Measurements from ENCODE around the gene JARID2. TPM values are rescaled to one million over a fixed set of nuclear protein-coding genes. Genes with fewer than 3 reads are reported as not detected.

The JARID2 gene
- total and polyA plus RNA-seq, 2 of the 4 experiments (the other 2 are of a cell fraction) = 9.6 to 12.9 TPM

DNA sequence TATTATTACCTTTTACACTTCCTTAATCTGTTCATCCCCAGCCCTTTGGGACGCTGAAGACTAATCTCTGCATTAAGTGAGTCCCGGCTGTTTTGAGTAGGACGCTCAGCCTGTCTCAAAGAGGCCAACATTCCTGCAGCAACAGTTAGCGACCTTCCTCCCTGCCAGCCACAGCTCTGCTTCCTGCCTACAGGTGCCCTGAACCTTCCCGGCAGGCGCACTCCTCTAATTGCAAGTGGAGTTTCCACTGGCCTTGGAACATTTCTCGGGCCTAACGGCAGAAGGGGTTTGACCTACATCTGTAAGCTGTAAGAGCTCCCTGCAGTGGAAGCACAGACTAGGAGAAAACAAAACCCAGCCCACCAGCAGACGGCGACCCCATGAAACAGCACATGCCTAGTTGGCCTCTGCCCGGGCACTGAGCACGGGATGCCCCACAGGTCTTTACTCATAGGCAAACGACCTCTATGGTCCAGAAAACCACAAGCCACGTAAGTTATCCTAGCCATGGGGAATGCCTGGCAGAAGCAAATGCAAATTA lies 279.1 kb downstream of the JARID2 start:
- Histone ChIP-seq H3K4me2 (ENCODE audit: low read depth, low read length) (no peak overlapping the region), H2BK20ac (ENCODE audit: low read depth, low read length) (no peak overlapping the region), H3K4me1 (ENCODE audit: control insufficient read depth, insufficient read depth, low read length) (no peaks in the 10 kb centered on the region), H4K8ac (ENCODE audit: low read depth in 2 of 2, low read length in 2 of 2) (no peak overlapping the region), H2AK9ac (replicated peaks; ENCODE audit: low read depth, low read length, poor library complexity) (no peak overlapping the region), H2BK5ac (ENCODE audit: low read depth, low read length, poor library complexity, severe bottlenecking) (no peak overlapping the region), H3K27me3 (ENCODE audit: control insufficient read depth, insufficient read depth, low read length) (no peaks in the 10 kb centered on the region), H3K56ac (ENCODE audit: extremely low read depth, insufficient read depth, low read length) (no peak overlapping the region), H3K9ac (ENCODE audit: low read depth, low read length) (no peak overlapping the region), H4K91ac (ENCODE audit: insufficient read depth, low read depth, low read length) (no peak overlapping the region), H3K9me3 (ENCODE audit: control insufficient read depth, insufficient read depth, low read length) (no peaks in the 10 kb centered on the region), H2AK5ac (ENCODE audit: low read depth, low read length) (no peak overlapping the region), H3K4me3 (ENCODE audit: insufficient read depth, low read depth, low read length) (no peak overlapping the region), H2BK120ac (ENCODE audit: low read depth, low read length) (no peak overlapping the region), H4K5ac (ENCODE audit: low read depth, low read length) (no peak overlapping the region), H3K18ac (ENCODE audit: low read depth, low read length) (no peak overlapping the region), H3K23ac (ENCODE audit: low read depth, low read length) (no peak overlapping the region), H3K4ac (ENCODE audit: low read depth, low read length) (no peak overlapping the region), H3K27ac (ENCODE audit: insufficient read depth, low read length) (no peak overlapping the region), H2BK15ac (ENCODE audit: low read depth, low read length) (no peak overlapping the region), H3K79me1 (ENCODE audit: low read depth in 1 of 2, low read length in 2 of 2) (peaks cover 0 to 3% of the 10 kb centered on the region in 2 experiments; a peak in 1 of 4 replicates), H3K14ac (replicated peaks; ENCODE audit: low read depth, low read length) (no peak overlapping the region), H3K9me1 (ENCODE audit: insufficient read depth, low read length) (no peaks in the 10 kb centered on the region), H2AFZ (replicated peaks; ENCODE audit: low read length, poor library complexity) (no peak overlapping the region), H4K20me1 (ENCODE audit: insufficient read depth, low read length) (0 out of 2 replicates have a peak, but pooled peaks cover 3% of the 10 kb centered on the region), H3K36me3 (ENCODE audit: control insufficient read depth, insufficient read depth, low read length) (peaks cover 35% of the 10 kb centered on the region)
- in situ Hi-C loops (cut with MboI; ENCODE audit: low sequenced_read_pairs) (no loop called here), dilution Hi-C loops (cut with HindIII; ENCODE audit: low sequenced_read_pairs, unreplicated experiment) (no loop called here), intact Hi-C loops (cut with micrococcal nuclease) (no loop called here)
- CTCF ChIA-PET = no interaction called here
- no peak for ATAC-seq (ENCODE audit: low read depth)
- no TSS peak for BruUV-seq (replicated peaks)
- TF ChIP-seq, protein P1, sequence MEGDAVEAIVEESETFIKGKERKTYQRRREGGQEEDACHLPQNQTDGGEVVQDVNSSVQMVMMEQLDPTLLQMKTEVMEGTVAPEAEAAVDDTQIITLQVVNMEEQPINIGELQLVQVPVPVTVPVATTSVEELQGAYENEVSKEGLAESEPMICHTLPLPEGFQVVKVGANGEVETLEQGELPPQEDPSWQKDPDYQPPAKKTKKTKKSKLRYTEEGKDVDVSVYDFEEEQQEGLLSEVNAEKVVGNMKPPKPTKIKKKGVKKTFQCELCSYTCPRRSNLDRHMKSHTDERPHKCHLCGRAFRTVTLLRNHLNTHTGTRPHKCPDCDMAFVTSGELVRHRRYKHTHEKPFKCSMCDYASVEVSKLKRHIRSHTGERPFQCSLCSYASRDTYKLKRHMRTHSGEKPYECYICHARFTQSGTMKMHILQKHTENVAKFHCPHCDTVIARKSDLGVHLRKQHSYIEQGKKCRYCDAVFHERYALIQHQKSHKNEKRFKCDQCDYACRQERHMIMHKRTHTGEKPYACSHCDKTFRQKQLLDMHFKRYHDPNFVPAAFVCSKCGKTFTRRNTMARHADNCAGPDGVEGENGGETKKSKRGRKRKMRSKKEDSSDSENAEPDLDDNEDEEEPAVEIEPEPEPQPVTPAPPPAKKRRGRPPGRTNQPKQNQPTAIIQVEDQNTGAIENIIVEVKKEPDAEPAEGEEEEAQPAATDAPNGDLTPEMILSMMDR (conservative IDR thresholded peaks at IDR 0.05; ENCODE audit: low read depth, low read length) = no peak
- TF ChIP-seq MXI1 (IDR thresholded peaks at IDR 0.05; ENCODE audit: borderline replicate concordance, low read depth, low read length) (no peak), SMC3 (IDR thresholded peaks at IDR 0.05; ENCODE audit: low read depth, low read length) (no peak), RFX5 (IDR thresholded peaks at IDR 0.05; ENCODE audit: low read depth, low read length) (no peak)
- 97% methylated on average over 6 of the region's 14 CpGs; no CpG with 5 or more reads in 1 of the 2 experiments for WGBS, 2 experiments (ENCODE audit: extremely low coverage in 2 of 2, insufficient read length in 1 of 2)
- POLR2A ChIA-PET (ENCODE audit: unreplicated experiment) = no interaction called here
- DNase-seq = no peak
